Parathyroid adenoma (tissue), 2 donors: ENCODE measurements around the gene CCNL2.

Experiments
- H2AFZ ChIP-seq: fragments of 300-600 bp; sonication (generic); one replicate; pipeline ENCODE4 v1.7.0; 2017; ENCODE audit warnings: antibody characterized with exemption, mild to moderate bottlenecking
- H3K27ac ChIP-seq: fragments of 300-600 bp; sonication (generic); one replicate; pipeline ENCODE4 v1.7.0; 2017
- H3K27me3 ChIP-seq: fragments of 300-600 bp; sonication (generic); one replicate; pipeline ENCODE4 v1.7.0; 2017; ENCODE audit warnings: low read length; ENCODE audit not compliant: control insufficient read depth, insufficient read depth
- H3K36me3 ChIP-seq: fragments of 300-600 bp; sonication (generic); one replicate; pipeline ENCODE4 v1.7.0; 2017; ENCODE audit warnings: low read length; ENCODE audit not compliant: control insufficient read depth, insufficient read depth
- H3K4me1 ChIP-seq: fragments of 300-600 bp; sonication (generic); one replicate; pipeline ENCODE4 v1.7.0; 2017; ENCODE audit warnings: control low read depth
- H3K4me2 ChIP-seq: fragments of 300-600 bp; sonication (generic); one replicate; pipeline ENCODE4 v1.7.0; 2017; ENCODE audit warnings: low read length
- H3K4me3 ChIP-seq: fragments of 300-600 bp; sonication (generic); one replicate; pipeline ENCODE4 v1.7.0; 2017; ENCODE audit warnings: low read depth, low read length
- H3K79me2 ChIP-seq: fragments of 300-600 bp; sonication (generic); one replicate; pipeline ENCODE4 v1.7.0; 2017; ENCODE audit warnings: control low read depth
- H3K9ac ChIP-seq: fragments of 300-600 bp; sonication (generic); one replicate; pipeline ENCODE4 v1.7.0; 2017; ENCODE audit warnings: mild to moderate bottlenecking
- H3K9me3 ChIP-seq: fragments of 300-600 bp; sonication (generic); one replicate; pipeline ENCODE4 v1.7.0; 2017; ENCODE audit warnings: low read length; ENCODE audit not compliant: control insufficient read depth
- TF ChIP-seq, protein P1 (sequence below): fragments of 300-600 bp; sonication (generic); IDR thresholded peaks from one replicate; pipeline ENCODE4 v1.7.0; 2017; ENCODE audit warnings: antibody characterized with exemption, mild to moderate bottlenecking
- donor health status: primary hyperparathyroidism.

Gene CCNL2

DNA sequence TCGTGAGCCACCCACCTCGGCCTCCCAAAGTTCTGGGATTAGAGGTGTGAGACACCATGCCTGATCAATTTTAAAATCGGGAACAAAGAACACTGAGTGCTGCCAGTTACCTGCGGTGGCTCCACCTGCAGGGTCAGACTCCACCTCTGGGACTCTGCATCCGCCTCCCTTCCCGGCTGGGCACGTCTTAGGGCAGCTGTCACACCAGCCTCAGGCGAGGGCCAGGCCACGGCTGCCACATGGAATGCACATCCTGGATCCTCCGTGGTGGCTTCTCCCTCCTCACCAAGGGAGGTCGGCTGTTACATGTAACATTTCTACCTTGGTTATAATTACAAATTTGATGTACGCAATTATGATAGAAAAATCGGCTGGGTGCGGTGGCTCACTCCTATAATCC is 34.9 kb downstream of the CCNL2 start:
- Histone ChIP-seq H3K27ac (no peak overlapping the region), H3K27me3 (no peaks in the 10 kb centered on the region), H3K9me3 (no peaks in the 10 kb centered on the region), H2AFZ (no peak overlapping the region), H3K79me2 (no peaks in the 10 kb centered on the region), H3K36me3 (no peaks in the 10 kb centered on the region), H3K9ac (no peak overlapping the region), H3K4me3 (no peak overlapping the region), H3K4me1 (no peaks in the 10 kb centered on the region), H3K4me2 (no peak overlapping the region)
- TF ChIP-seq, protein P1, sequence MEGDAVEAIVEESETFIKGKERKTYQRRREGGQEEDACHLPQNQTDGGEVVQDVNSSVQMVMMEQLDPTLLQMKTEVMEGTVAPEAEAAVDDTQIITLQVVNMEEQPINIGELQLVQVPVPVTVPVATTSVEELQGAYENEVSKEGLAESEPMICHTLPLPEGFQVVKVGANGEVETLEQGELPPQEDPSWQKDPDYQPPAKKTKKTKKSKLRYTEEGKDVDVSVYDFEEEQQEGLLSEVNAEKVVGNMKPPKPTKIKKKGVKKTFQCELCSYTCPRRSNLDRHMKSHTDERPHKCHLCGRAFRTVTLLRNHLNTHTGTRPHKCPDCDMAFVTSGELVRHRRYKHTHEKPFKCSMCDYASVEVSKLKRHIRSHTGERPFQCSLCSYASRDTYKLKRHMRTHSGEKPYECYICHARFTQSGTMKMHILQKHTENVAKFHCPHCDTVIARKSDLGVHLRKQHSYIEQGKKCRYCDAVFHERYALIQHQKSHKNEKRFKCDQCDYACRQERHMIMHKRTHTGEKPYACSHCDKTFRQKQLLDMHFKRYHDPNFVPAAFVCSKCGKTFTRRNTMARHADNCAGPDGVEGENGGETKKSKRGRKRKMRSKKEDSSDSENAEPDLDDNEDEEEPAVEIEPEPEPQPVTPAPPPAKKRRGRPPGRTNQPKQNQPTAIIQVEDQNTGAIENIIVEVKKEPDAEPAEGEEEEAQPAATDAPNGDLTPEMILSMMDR: no peak

DNA sequence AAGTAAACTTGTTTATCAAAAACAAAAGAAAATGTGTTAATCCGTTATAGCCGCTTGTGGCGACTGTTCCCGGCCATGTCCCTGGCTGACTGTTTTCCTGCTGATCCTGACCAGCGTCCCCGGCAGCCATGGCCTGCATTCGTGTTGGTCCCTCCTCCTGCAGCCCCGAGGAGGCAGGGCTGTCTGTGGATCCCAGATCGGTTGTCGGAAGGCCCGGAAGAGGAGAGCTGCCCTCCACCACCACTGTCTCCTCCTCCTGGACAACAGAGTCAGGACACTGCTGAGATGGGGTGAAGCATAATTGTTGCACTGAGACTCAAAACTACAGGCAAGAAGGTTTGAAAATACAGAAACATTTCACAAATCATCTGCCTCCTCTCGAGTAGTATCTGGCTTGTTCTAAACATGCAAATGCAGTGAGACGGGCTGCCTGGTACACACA is 37.1 kb downstream of the CCNL2 start:
- TF ChIP-seq, protein P1: no peak
- no peaks in the 10 kb centered on the region for H3K9me3 ChIP-seq
- H3K36me3 ChIP-seq: no peaks in the 10 kb centered on the region
- no peak overlapping the region for H3K4me2 ChIP-seq
- H3K9ac ChIP-seq: no peak overlapping the region
- H3K27me3 ChIP-seq: no peaks in the 10 kb centered on the region
- H2AFZ ChIP-seq: no peak overlapping the region
- H3K27ac ChIP-seq: no peak overlapping the region
- no peaks in the 10 kb centered on the region for H3K4me1 ChIP-seq
- H3K79me2 ChIP-seq: no peaks in the 10 kb centered on the region
- no peak overlapping the region for H3K4me3 ChIP-seq

- no peak overlapping the region for H3K9ac ChIP-seq
- H3K36me3 ChIP-seq: no peaks in the 10 kb centered on the region
- no peaks in the 10 kb centered on the region for H3K27me3 ChIP-seq
- TF ChIP-seq, protein P1: no peak
- no peaks in the 10 kb centered on the region for H3K79me2 ChIP-seq
- H3K27ac ChIP-seq: no peak overlapping the region
- no peak overlapping the region for H3K4me2 ChIP-seq
- no peaks in the 10 kb centered on the region for H3K9me3 ChIP-seq
- H3K4me1 ChIP-seq: no peaks in the 10 kb centered on the region
- H3K4me3 ChIP-seq: no peak overlapping the region
- no peak overlapping the region for H2AFZ ChIP-seq
These were observed 37.7 kb downstream of the CCNL2 start for GRCh38 chr1:1361233-1361981.

DNA sequence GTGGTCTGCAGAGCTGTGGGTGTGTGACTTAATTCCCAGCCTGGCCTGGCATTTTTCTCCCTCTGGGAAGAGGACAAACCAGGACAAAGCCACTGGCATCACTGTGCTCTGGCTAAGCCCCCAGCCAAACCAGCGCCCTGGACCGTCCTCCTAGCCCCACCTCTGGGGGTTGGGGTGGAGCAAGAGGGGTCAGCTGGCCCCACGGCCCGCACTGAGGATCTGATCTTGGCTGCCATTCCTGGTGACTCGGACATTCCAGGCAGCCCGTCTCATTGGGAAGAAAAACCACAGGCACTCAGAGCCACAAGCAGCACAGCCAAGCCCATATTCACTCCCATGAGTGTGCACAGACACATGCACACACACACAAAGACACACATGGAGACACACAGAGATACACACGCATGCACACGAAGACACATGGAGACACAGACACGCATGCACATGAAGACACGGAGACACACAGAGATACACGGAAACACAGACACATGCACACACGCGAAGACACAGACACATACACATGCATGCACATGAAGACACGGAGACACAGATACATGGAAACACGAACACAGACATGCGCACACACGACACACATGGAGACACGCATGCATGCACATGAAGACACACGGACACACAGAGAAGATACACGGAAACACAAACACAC is 38.5 kb downstream of the CCNL2 start:
- Histone ChIP-seq H3K4me1 (no peaks in the 10 kb centered on the region), H3K4me2 (no peak overlapping the region), H3K79me2 (no peaks in the 10 kb centered on the region), H3K9ac (no peak overlapping the region), H3K36me3 (no peaks in the 10 kb centered on the region), H3K4me3 (no peak overlapping the region), H3K27me3 (no peaks in the 10 kb centered on the region), H3K9me3 (no peaks in the 10 kb centered on the region), H3K27ac (no peak overlapping the region), H2AFZ (no peak overlapping the region)
- TF ChIP-seq, protein P1: no peak
